Activated T-cell treated with anti-CD3 and anti-CD28 coated beads for 1 hour (primary cell): ENCODE measurements around the gene TLNRD1.

Experiments
- DNase-seq: peaks from one replicate; pipeline ENCODE4 v3.0.0-alpha.2; 2020; ENCODE audit warnings: low read depth

Gene TLNRD1

GRCh38 chr15:81002009-81002330, 1.2 kb downstream of the TLNRD1 start:
- no peak for DNase-seq

- DNase-seq: no peak
Measured at GRCh38 chr15:81002331-81003096, 1.8 kb downstream of the TLNRD1 start.

GRCh38 chr15:81003097-81003350, 2.3 kb downstream of the TLNRD1 start:
- DNase-seq: no peak

GRCh38 chr15:81006124-81006523, 5.4 kb downstream of the TLNRD1 start:
- no peak for DNase-seq

- DNase-seq: no peak
Measured at GRCh38 chr15:81007428-81008064, 6.8 kb downstream of the TLNRD1 start.

- DNase-seq: no peak
Measured at GRCh38 chr15:81008312-81008711, 7.6 kb downstream of the TLNRD1 start.

GRCh38 chr15:81010086-81010485, 9.4 kb downstream of the TLNRD1 start:
- DNase-seq: no peak

GRCh38 chr15:81011593-81011992, 10.9 kb downstream of the TLNRD1 start:
- no peak for DNase-seq

GRCh38 chr15:81012588-81012987, 11.9 kb downstream of the TLNRD1 start:
- DNase-seq: no peak

- DNase-seq: no peak
Measured at GRCh38 chr15:81013396-81013929, 12.7 kb downstream of the TLNRD1 start.

- no peak for DNase-seq
Measured at GRCh38 chr15:81014446-81015093, 13.8 kb downstream of the TLNRD1 start.

GRCh38 chr15:81015621-81016488, 15.1 kb downstream of the TLNRD1 start:
- no peak for DNase-seq

- DNase-seq: no peak
Measured at GRCh38 chr15:81016489-81017068, 15.9 kb downstream of the TLNRD1 start.

- no peak for DNase-seq
Measured at GRCh38 chr15:81018197-81018596, 17.5 kb downstream of the TLNRD1 start.

GRCh38 chr15:81021321-81021720, 20.6 kb downstream of the TLNRD1 start:
- DNase-seq: no peak

GRCh38 chr15:81023483-81024264, 23.0 kb downstream of the TLNRD1 start:
- no peak for DNase-seq

GRCh38 chr15:81024265-81024872, 23.6 kb downstream of the TLNRD1 start:
- no peak for DNase-seq

- DNase-seq: no peak
Measured at GRCh38 chr15:81024936-81025335, 24.2 kb downstream of the TLNRD1 start.

GRCh38 chr15:81025721-81026370, 25.1 kb downstream of the TLNRD1 start:
- DNase-seq: no peak
